GM12874 (cell line): ENCODE measurements around the gene CPLX1.

Source experiments
- CTCF ChIP-seq: IDR thresholded peaks from 2 replicates; pipeline ENCODE4 v1.5.1; 2011; ENCODE audit warnings: low read depth, mild to moderate bottlenecking, control low read depth, low read length, moderate library complexity; ENCODE audit not compliant: insufficient read depth

CPLX1 gene

GRCh38 chr4:769511-769910, 56.4 kb downstream of the CPLX1 start:
- TF ChIP-seq CTCF = no peak

- TF ChIP-seq CTCF = no peak
These were observed 56.9 kb downstream of the CPLX1 start for GRCh38 chr4:768995-769394.

- TF ChIP-seq CTCF = no peak
These were observed 57.9 kb downstream of the CPLX1 start for GRCh38 chr4:768076-768475.

GRCh38 chr4:766559-767283, 59.2 kb downstream of the CPLX1 start:
- TF ChIP-seq CTCF = no peak

GRCh38 chr4:766152-766515, 59.8 kb downstream of the CPLX1 start:
- no peak for TF ChIP-seq CTCF

- TF ChIP-seq CTCF = no peak
These were observed 61.3 kb downstream of the CPLX1 start for GRCh38 chr4:764405-765169.

- TF ChIP-seq CTCF = no peak
These were observed 62.0 kb downstream of the CPLX1 start for GRCh38 chr4:763922-764321.
